ENCODE results near the gene FAM83E. TPM values are rescaled to one million over a fixed set of nuclear protein-coding genes. Genes with fewer than 3 reads are reported as not detected.

Gene FAM83E
- total RNA-seq, 4 donors from 2014 or later: 0.32 to 0.69 (median 0.37) TPM

DNA sequence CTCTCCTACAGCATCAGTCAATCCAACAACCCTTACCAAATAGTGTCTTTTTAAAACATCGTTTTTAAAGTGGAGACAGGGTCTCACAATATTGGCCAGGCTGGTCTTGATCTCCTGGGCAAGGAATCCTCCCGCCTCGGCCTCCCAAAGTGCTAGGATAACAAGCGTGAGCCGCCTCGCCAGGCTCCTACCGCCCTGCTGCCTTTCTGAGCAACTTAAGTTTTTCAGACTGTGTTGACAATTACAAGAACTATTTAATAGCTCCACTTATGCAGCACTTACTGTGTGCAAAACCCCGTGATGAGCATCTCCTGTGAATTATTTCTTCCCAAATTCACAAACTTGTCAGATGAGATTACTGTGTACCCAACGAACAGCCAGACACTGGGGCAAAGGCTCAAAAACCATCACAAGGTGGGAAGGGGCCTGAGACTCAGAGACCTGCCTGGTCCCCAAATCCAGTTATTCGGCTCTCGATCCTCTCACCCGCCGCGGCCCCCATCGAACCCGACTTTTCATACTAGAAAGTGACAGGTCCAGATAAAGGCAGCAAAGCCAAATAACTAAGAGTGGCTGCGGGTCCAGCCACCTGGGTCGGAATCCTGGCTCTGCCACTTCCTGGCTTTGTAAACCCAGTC, 3.5 kb upstream of the FAM83E start:
- Histone ChIP-seq H3K9me3 (no peaks in the 10 kb centered on the region), H3K4me3 (peak overlapping the region; percentile 75 to 96 (median 78)), H3K36me3 (peaks cover 24 to 47% (median 39%) of the 10 kb centered on the region in 4 donors), H3K27ac (replicated peaks in 1 of 4) (peak overlapping the region; percentile 93 to 95 (median 94)), H3K4me1 (peaks cover 37 to 77% (median 60%) of the 10 kb centered on the region in 4 donors), H3K27me3 (no peaks in the 10 kb centered on the region)
- WGBS: 3% methylated on average over 17 of the region's 18 CpGs
- intact Hi-C loops (cut with DNase I): no loop called here
- no peak for DNase-seq (ENCODE audit: extremely low spot score)
- TF ChIP-seq POLR2AphosphoS5 (IDR thresholded peaks at IDR 0.05): no peak
- TF ChIP-seq, protein P1, sequence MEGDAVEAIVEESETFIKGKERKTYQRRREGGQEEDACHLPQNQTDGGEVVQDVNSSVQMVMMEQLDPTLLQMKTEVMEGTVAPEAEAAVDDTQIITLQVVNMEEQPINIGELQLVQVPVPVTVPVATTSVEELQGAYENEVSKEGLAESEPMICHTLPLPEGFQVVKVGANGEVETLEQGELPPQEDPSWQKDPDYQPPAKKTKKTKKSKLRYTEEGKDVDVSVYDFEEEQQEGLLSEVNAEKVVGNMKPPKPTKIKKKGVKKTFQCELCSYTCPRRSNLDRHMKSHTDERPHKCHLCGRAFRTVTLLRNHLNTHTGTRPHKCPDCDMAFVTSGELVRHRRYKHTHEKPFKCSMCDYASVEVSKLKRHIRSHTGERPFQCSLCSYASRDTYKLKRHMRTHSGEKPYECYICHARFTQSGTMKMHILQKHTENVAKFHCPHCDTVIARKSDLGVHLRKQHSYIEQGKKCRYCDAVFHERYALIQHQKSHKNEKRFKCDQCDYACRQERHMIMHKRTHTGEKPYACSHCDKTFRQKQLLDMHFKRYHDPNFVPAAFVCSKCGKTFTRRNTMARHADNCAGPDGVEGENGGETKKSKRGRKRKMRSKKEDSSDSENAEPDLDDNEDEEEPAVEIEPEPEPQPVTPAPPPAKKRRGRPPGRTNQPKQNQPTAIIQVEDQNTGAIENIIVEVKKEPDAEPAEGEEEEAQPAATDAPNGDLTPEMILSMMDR (IDR thresholded peaks at IDR 0.05): no peak
- no peak for TF ChIP-seq EP300 (IDR thresholded peaks at IDR 0.05)
- no peak for TF ChIP-seq POLR2A (IDR thresholded peaks at IDR 0.05; ENCODE audit: low read depth)

DNA sequence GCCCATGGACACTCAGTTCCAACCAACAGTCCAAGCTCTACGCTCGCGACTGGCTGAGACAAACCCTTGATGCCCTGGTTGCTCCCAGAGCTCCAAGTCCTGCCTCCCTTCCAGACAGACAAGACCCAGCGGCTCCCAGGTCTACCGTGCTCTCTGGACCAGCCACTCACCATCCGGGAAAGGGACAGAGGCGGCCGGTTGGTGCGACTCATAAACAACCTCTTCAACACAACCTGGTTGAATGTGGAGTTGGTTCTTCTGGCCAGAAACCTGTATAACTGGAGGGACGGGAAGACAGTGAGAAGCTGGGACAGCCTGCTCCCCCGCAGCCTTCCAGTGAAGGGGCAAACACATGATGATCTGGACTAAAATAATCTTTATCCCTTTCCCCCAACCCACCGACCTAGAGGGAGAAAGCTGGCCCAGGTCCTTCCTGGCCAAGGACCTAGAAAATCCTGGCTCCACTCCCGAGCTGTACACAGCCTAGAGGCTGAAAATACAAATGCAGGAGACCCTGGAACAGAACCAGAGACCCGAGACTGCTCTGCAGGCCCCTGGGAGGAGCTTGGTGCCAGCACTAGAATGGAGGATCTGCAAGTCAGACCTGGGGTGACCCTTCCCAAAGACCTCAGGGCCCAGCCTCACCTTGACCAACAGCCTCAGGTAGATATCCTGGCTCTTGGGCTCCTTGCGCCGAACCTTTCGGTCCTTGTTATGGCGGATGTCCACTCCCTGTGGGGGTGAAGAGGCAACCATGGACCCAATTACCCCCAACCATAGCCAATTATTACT, 2.5 kb upstream of the FAM83E start:
- intact Hi-C loops (cut with DNase I): no loop called here
- Histone ChIP-seq H3K36me3 (peaks cover 24 to 47% (median 39%) of the 10 kb centered on the region in 4 donors), H3K4me1 (peaks cover 31 to 67% (median 49%) of the 10 kb centered on the region in 4 donors), H3K27me3 (no peaks in the 10 kb centered on the region), H3K9me3 (no peaks in the 10 kb centered on the region), H3K27ac (replicated peaks in 1 of 4) (peak overlapping the region in 3 of 4 donors; percentile 94 to 95 (median 95)), H3K4me3 (peak overlapping the region; percentile 75 to 96 (median 78))
- no peak for TF ChIP-seq POLR2AphosphoS5 (IDR thresholded peaks at IDR 0.05)
- DNase-seq (ENCODE audit: extremely low spot score): no peak
- WGBS: 42% methylated on average over 12 of the region's 18 CpGs

DNA sequence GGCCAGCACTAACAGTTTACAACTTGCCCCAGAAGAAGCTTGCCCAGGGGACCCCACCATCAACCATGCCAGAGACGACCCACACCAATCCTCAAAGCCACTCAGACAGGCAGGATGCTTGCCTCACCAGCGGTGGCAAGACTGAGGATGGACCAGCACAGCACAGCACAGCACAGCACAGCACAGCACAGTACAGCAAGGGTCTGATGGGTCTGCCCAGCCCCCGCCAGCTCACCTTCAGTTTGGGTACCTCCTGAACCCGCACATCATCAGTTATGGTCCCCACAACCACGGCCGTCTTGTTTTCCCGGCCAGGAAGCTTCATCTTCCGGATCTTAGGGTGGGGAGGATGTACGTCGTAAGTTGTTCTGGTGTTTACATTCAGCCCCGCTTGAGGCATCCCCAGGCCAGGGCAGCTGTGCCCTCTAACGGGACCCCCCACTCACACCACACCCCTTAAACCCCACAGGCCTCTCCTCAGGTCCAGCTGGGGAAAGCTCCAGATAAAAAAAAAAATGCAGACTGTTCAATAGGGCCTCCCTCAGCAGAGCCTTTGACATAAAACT, 1.7 kb upstream of the FAM83E start:
- WGBS: 69% methylated on average over 10 of the region's 12 CpGs
- no peak overlapping the region for H3K4me3 ChIP-seq
- H3K27ac ChIP-seq (replicated peaks in 1 of 4): peak overlapping the region in 1 of 4 donors; percentile 95
- no peak for TF ChIP-seq POLR2A (IDR thresholded peaks at IDR 0.05; ENCODE audit: low read depth)
- TF ChIP-seq EP300 (IDR thresholded peaks at IDR 0.05): no peak
- TF ChIP-seq, protein P1 (IDR thresholded peaks at IDR 0.05): no peak
- TF ChIP-seq POLR2AphosphoS5 (IDR thresholded peaks at IDR 0.05): no peak
- no peaks in the 10 kb centered on the region for H3K9me3 ChIP-seq
- no peak for DNase-seq (ENCODE audit: extremely low spot score)
- H3K27me3 ChIP-seq: no peaks in the 10 kb centered on the region
- peaks cover 24 to 43% (median 39%) of the 10 kb centered on the region in 4 donors for H3K36me3 ChIP-seq
- intact Hi-C loops (cut with DNase I): no loop called here
- H3K4me1 ChIP-seq: peaks cover 31 to 59% (median 45%) of the 10 kb centered on the region in 4 donors

DNA sequence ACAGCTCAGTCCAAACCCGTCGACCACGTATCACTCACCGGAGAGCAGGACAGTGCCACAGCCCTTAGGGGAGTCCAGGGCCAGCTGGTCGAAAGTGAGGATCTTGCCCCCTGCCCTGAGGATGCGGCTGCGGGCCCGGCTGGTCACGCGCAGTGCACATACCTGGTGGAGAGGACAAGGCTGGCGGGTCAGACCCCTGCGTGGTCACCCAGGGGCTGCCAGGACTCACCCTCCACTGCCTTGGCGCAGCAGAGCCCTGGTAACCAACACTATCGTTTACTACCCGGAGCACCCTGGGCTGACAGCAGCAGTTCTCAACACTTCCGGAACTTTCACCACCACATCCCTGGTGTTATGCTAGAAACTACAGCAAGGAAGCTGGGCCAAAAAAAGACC, 1.2 kb upstream of the FAM83E start:
- no peak overlapping the region for H3K27ac ChIP-seq (replicated peaks in 1 of 4)
- DNase-seq (ENCODE audit: extremely low spot score): no peak
- no peak overlapping the region for H3K4me3 ChIP-seq
- peaks cover 24 to 38% (median 34%) of the 10 kb centered on the region in 4 donors for H3K36me3 ChIP-seq
- H3K4me1 ChIP-seq: peaks cover 28 to 55% (median 42%) of the 10 kb centered on the region in 4 donors
- no peaks in the 10 kb centered on the region for H3K9me3 ChIP-seq
- 100% methylated on average over 1 of the region's 16 CpGs for WGBS
- TF ChIP-seq, protein P1 (IDR thresholded peaks at IDR 0.05): no peak
- TF ChIP-seq POLR2A (IDR thresholded peaks at IDR 0.05; ENCODE audit: low read depth) (no peak), EP300 (IDR thresholded peaks at IDR 0.05) (no peak), POLR2AphosphoS5 (IDR thresholded peaks at IDR 0.05) (no peak)
- H3K27me3 ChIP-seq: no peaks in the 10 kb centered on the region
- intact Hi-C loops (cut with DNase I): no loop called here
